ENCODE results near the gene CDH23.

GRCh38 chr10:71720288-71720687 lies 323.6 kb downstream of the CDH23 start:
- TF ChIP-seq, protein P1, sequence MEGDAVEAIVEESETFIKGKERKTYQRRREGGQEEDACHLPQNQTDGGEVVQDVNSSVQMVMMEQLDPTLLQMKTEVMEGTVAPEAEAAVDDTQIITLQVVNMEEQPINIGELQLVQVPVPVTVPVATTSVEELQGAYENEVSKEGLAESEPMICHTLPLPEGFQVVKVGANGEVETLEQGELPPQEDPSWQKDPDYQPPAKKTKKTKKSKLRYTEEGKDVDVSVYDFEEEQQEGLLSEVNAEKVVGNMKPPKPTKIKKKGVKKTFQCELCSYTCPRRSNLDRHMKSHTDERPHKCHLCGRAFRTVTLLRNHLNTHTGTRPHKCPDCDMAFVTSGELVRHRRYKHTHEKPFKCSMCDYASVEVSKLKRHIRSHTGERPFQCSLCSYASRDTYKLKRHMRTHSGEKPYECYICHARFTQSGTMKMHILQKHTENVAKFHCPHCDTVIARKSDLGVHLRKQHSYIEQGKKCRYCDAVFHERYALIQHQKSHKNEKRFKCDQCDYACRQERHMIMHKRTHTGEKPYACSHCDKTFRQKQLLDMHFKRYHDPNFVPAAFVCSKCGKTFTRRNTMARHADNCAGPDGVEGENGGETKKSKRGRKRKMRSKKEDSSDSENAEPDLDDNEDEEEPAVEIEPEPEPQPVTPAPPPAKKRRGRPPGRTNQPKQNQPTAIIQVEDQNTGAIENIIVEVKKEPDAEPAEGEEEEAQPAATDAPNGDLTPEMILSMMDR (conservative IDR thresholded peaks at IDR 0.05) = no peak
- TF ChIP-seq EZH2 (IDR thresholded peaks at IDR 0.05; ENCODE audit: low read depth) = no peak
